ENCODE results near the gene C15orf62.

DNA sequence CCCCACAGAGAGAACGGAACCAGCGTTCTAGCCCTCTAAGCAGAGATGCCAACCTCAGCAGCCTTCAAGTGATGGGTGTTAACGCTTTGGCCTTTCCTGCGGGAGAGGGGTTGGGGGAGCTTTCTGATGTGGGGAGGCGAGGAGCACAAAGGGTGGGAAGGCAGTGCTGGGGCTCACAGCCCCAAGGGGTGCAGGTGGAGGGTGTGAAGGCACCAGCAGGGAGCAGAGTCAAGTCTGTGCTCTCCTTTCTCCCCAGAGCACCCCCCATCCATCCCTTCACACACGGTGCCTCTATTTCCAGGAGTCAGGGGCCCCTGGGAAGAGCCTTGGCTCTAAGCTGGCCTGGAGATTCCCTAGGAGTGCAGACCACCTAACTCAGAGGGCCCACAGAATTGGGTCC is 4.1 kb downstream of the C15orf62 start:
- TF ChIP-seq, protein P1, sequence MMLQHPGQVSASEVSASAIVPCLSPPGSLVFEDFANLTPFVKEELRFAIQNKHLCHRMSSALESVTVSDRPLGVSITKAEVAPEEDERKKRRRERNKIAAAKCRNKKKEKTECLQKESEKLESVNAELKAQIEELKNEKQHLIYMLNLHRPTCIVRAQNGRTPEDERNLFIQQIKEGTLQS (CRISPR knock-in tag; conservative IDR thresholded peaks at IDR 0.05), result no peak
- TF ChIP-seq, protein P2, sequence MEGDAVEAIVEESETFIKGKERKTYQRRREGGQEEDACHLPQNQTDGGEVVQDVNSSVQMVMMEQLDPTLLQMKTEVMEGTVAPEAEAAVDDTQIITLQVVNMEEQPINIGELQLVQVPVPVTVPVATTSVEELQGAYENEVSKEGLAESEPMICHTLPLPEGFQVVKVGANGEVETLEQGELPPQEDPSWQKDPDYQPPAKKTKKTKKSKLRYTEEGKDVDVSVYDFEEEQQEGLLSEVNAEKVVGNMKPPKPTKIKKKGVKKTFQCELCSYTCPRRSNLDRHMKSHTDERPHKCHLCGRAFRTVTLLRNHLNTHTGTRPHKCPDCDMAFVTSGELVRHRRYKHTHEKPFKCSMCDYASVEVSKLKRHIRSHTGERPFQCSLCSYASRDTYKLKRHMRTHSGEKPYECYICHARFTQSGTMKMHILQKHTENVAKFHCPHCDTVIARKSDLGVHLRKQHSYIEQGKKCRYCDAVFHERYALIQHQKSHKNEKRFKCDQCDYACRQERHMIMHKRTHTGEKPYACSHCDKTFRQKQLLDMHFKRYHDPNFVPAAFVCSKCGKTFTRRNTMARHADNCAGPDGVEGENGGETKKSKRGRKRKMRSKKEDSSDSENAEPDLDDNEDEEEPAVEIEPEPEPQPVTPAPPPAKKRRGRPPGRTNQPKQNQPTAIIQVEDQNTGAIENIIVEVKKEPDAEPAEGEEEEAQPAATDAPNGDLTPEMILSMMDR (IDR thresholded peaks at IDR 0.05), result no peak
- TF ChIP-seq ATF1 (CRISPR knock-in tag; IDR thresholded peaks at IDR 0.05) (no peak), TEAD4 (CRISPR knock-in tag; IDR thresholded peaks at IDR 0.05) (no peak)
- TF ChIP-seq, protein P3, sequence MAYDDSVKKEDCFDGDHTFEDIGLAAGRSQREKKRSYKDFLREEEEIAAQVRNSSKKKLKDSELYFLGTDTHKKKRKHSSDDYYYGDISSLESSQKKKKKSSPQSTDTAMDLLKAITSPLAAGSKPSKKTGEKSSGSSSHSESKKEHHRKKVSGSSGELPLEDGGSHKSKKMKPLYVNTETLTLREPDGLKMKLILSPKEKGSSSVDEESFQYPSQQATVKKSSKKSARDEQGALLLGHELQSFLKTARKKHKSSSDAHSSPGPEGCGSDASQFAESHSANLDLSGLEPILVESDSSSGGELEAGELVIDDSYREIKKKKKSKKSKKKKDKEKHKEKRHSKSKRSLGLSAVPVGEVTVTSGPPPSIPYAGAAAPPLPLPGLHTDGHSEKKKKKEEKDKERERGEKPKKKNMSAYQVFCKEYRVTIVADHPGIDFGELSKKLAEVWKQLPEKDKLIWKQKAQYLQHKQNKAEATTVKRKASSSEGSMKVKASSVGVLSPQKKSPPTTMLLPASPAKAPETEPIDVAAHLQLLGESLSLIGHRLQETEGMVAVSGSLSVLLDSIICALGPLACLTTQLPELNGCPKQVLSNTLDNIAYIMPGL (CRISPR knock-in tag; IDR thresholded peaks at IDR 0.05), result no peak
- TF ChIP-seq, protein P4, sequence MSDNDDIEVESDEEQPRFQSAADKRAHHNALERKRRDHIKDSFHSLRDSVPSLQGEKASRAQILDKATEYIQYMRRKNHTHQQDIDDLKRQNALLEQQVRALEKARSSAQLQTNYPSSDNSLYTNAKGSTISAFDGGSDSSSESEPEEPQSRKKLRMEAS (CRISPR knock-in tag; IDR thresholded peaks at IDR 0.05), result no peak
